Tibial artery (tissue), 4 donors: Measurements from ENCODE around the gene WNT11.

Source experiments
- DNase-seq, 2 donors: peaks; one replicate each; pipeline ENCODE4 v3.0.0-alpha.2; 2019
- H3K27ac ChIP-seq, 2 donors: fragments of 200-600 bp; sonication (generic) in 1 of 2; 1 replicate in 1 of 2; 2 replicates in 1 of 2; pipeline ENCODE4 v1.5.1; 2018 to 2019; ENCODE audit warnings: mild to moderate bottlenecking in 1 of 2
- H3K27me3 ChIP-seq, 2 donors: fragments of 200-600 bp; sonication (generic) in 1 of 2; one replicate each; pipeline versions ENCODE4 v1.5.1 to v1.6.0; 2016 to 2019
- H3K36me3 ChIP-seq, 3 donors: fragments of 200-600 bp; sonication (generic) in 2 of 3; one replicate each; pipeline ENCODE4 v1.5.1; 2016 to 2019; ENCODE audit warnings: mild to moderate bottlenecking in 2 of 3
- H3K4me1 ChIP-seq, 4 donors: fragments of 200-600 bp; sonication (generic) in 2 of 4; 1 replicate in 3 of 4; 2 replicates in 1 of 4; pipeline ENCODE4 v1.5.1; 2016 to 2019
- H3K4me3 ChIP-seq, 2 donors: fragments of 200-600 bp; sonication (generic) in 1 of 2; 1 replicate in 1 of 2; 2 replicates in 1 of 2; pipeline ENCODE4 v1.5.1; 2018 to 2019; ENCODE audit warnings: mild to moderate bottlenecking in 2 of 2
- H3K9me3 ChIP-seq, 3 donors: fragments of 200-600 bp; sonication (generic) in 1 of 3; one replicate each; pipeline ENCODE4 v1.5.1; 2016 to 2019
- intact Hi-C: fragments of 100-400 bp; cut with DNase I; formaldehyde crosslinking; loops from one replicate; pipeline ENCODE4 v1.15.0; 2023; ENCODE audit warnings: low total_unique reads
- TF ChIP-seq, protein P1 (sequence below), 2 experiments: fragments of 200-600 bp in 1 of 2; fragments of 450-650 bp in 1 of 2; IDR thresholded peaks; one replicate each; pipeline ENCODE4 v1.5.1; 2017 to 2019; ENCODE audit warnings: antibody characterized with exemption in 2 of 2, mild to moderate bottlenecking in 1 of 2, moderate library complexity in 1 of 2

The WNT11 gene

DNA sequence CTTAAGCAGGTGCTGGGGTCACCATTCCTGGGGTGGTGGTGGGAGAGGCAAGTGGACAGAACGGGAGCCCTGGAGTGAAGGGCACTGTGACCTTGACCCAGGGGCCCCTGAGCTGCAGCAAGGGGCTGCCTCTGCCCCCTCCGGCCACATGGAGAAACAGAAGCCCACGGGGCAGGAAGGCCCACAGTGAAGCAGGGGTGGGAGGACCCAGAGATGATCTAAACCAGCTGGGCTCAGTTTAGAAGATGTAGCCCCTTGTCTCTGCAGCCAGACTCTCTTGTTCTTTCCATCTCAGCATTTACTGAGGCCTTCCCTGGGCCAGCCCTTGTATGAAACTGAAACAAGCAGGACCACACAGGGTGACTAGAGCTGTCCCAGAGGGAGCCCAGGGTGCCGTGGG, 30.5 kb downstream of the WNT11 start:
- H3K36me3 ChIP-seq = no peaks in the 10 kb centered on the region
- H3K4me3 ChIP-seq = no peak overlapping the region
- TF ChIP-seq, protein P1, sequence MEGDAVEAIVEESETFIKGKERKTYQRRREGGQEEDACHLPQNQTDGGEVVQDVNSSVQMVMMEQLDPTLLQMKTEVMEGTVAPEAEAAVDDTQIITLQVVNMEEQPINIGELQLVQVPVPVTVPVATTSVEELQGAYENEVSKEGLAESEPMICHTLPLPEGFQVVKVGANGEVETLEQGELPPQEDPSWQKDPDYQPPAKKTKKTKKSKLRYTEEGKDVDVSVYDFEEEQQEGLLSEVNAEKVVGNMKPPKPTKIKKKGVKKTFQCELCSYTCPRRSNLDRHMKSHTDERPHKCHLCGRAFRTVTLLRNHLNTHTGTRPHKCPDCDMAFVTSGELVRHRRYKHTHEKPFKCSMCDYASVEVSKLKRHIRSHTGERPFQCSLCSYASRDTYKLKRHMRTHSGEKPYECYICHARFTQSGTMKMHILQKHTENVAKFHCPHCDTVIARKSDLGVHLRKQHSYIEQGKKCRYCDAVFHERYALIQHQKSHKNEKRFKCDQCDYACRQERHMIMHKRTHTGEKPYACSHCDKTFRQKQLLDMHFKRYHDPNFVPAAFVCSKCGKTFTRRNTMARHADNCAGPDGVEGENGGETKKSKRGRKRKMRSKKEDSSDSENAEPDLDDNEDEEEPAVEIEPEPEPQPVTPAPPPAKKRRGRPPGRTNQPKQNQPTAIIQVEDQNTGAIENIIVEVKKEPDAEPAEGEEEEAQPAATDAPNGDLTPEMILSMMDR (IDR thresholded peaks at IDR 0.05) = no peak
- no peak for DNase-seq
- no peaks in the 10 kb centered on the region for H3K4me1 ChIP-seq
- H3K27me3 ChIP-seq = no peaks in the 10 kb centered on the region
- H3K9me3 ChIP-seq = no peaks in the 10 kb centered on the region
- intact Hi-C loops = no loop called here
- H3K27ac ChIP-seq = no peak overlapping the region

DNA sequence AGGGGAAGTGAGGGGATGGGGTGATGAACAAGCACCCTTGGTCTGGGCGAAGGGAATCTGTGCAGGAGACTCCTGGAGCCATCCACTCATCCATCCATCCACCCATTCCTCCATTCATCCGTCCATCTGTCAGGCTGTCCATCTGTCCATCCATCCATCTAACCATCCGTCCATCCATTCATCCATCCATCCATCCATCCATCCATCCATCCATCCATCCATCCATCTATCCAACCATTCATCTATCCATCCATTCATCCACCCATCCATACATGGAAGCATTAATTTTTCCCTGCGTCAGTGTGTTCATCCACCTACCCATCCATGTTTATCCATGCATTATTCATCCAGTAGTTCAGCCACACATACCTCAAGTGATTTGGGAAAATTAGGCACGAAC, 32.0 kb downstream of the WNT11 start:
- Histone ChIP-seq H3K9me3 (no peaks in the 10 kb centered on the region), H3K4me1 (no peaks in the 10 kb centered on the region), H3K27me3 (no peaks in the 10 kb centered on the region), H3K4me3 (no peak overlapping the region), H3K36me3 (no peaks in the 10 kb centered on the region), H3K27ac (no peak overlapping the region)
- TF ChIP-seq, protein P1 (IDR thresholded peaks at IDR 0.05) = no peak
- DNase-seq = no peak
- intact Hi-C loops = no loop called here

DNA sequence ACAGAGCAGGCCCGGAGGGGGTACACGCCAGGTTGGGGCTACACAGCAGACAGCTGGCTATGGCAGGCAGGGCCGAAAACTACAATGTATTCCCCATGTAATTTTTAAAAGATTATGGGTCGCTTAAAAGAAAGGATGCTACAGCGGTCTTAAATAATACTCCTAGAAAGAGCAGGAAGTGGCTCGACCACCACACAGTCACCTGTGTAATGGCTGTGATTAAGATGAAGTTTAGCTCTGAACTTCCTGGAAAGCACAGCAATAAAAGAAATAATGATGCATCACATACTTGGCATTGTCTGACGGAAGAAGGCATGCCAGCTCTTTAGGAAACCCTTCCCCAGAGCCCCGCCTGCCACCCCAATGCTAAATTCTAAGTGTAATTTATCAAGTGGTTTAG, 32.6 kb downstream of the WNT11 start:
- Histone ChIP-seq H3K4me3 (no peak overlapping the region), H3K36me3 (no peaks in the 10 kb centered on the region), H3K4me1 (no peaks in the 10 kb centered on the region), H3K9me3 (no peaks in the 10 kb centered on the region), H3K27ac (no peak overlapping the region), H3K27me3 (no peaks in the 10 kb centered on the region)
- intact Hi-C loops = no loop called here
- TF ChIP-seq, protein P1 (IDR thresholded peaks at IDR 0.05) = no peak
- DNase-seq = no peak

GRCh38 chr11:76172583-76172982, 33.7 kb downstream of the WNT11 start:
- Histone ChIP-seq H3K36me3 (no peaks in the 10 kb centered on the region), H3K27ac (no peak overlapping the region), H3K4me3 (no peak overlapping the region), H3K9me3 (no peaks in the 10 kb centered on the region), H3K4me1 (no peaks in the 10 kb centered on the region), H3K27me3 (no peaks in the 10 kb centered on the region)
- intact Hi-C loops = no loop called here
- DNase-seq = no peak
- TF ChIP-seq, protein P1 (IDR thresholded peaks at IDR 0.05) = no peak

GRCh38 chr11:76170468-76170867, 35.8 kb downstream of the WNT11 start:
- H3K27ac ChIP-seq = no peak overlapping the region
- no peaks in the 10 kb centered on the region for H3K4me1 ChIP-seq
- H3K9me3 ChIP-seq = no peaks in the 10 kb centered on the region
- H3K36me3 ChIP-seq = no peaks in the 10 kb centered on the region
- no peaks in the 10 kb centered on the region for H3K27me3 ChIP-seq
- TF ChIP-seq, protein P1 (IDR thresholded peaks at IDR 0.05) = no peak
- intact Hi-C loops = no loop called here
- DNase-seq = no peak
- H3K4me3 ChIP-seq = no peak overlapping the region

DNA sequence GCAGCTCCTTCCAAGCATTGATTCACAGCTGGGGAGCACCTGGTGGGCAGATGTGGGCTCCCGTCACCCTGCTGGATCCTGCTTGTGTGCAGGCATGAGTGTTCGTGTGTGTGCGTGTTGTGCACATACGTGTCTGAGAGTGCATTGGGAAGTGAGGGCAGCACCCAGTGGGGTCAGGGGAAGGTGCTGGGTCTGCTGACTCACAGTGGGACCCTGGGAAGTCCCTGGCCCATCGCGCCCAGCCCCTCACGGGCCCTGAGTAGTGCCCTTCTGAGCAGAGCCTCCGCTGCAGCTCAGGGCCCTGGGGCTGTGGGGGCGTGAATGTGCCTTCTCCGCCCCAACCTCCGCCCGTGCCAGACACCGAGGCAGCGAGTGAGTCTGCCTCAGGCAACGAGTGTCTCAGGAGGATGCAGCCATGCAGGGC, 36.8 kb downstream of the WNT11 start:
- no peaks in the 10 kb centered on the region for H3K4me1 ChIP-seq
- H3K4me3 ChIP-seq = no peak overlapping the region
- H3K27ac ChIP-seq = no peak overlapping the region
- no peaks in the 10 kb centered on the region for H3K36me3 ChIP-seq
- H3K9me3 ChIP-seq = no peaks in the 10 kb centered on the region
- intact Hi-C loops = no loop called here
- TF ChIP-seq, protein P1 (IDR thresholded peaks at IDR 0.05) = no peak
- no peak for DNase-seq
- peaks cover 0 to under 1% of the 10 kb centered on the region in 2 donors for H3K27me3 ChIP-seq
